H1 (cell line): ENCODE results near the gene SHISA8.
A peak's percentile ranks its signal among the peaks of the same experiment; 100 is the strongest.

Experiments used
- BCL11A ChIP-seq, 2 experiments: IDR thresholded peaks; one replicate each; pipeline ENCODE4 v1.6.1; 2011; ENCODE audit warnings: low read depth in 2 of 2, low read length in 2 of 2, mild to moderate bottlenecking in 2 of 2
- CEBPB ChIP-seq: IDR thresholded peaks from 2 replicates; pipeline ENCODE4 v1.6.1; 2012; ENCODE audit warnings: low read depth, low read length
- CHD1 ChIP-seq: IDR thresholded peaks from 2 replicates; pipeline ENCODE4 v1.6.1; 2012; ENCODE audit warnings: low read depth, low read length, improper control_type of control experiment
- CHD2 ChIP-seq: IDR thresholded peaks from 2 replicates; pipeline ENCODE4 v1.6.1; 2012; ENCODE audit warnings: low read length, improper control_type of control experiment
- CTBP2 ChIP-seq: IDR thresholded peaks from 2 replicates; pipeline ENCODE4 v1.7.0; 2011; ENCODE audit warnings: borderline replicate concordance, mild to moderate bottlenecking, moderate library complexity, mixed read lengths, low read length; ENCODE audit not compliant: insufficient read depth, insufficient read length
- CTCF ChIP-seq, 3 experiments: IDR thresholded peaks; 1 replicate in 2 of 3; 2 replicates in 1 of 3; pipeline versions ENCODE4 v1.5.1 to v1.6.1; 2011; ENCODE audit warnings: low read length in 3 of 3, mild to moderate bottlenecking in 3 of 3, inconsistent platforms in 2 of 3, low read depth in 1 of 3, moderate library complexity in 1 of 3; ENCODE audit not compliant: insufficient read depth in 1 of 3; ENCODE audit errors: control extremely low read depth in 1 of 3
- EP300 ChIP-seq, 2 experiments: IDR thresholded peaks; 1 replicate in 1 of 2; 2 replicates in 1 of 2; pipeline ENCODE4 v1.6.1; 2011 to 2012; ENCODE audit warnings: low read depth in 2 of 2, low read length in 2 of 2, mild to moderate bottlenecking in 2 of 2, borderline replicate concordance in 1 of 2, inconsistent platforms in 1 of 2, moderate library complexity in 1 of 2
- EZH2 ChIP-seq: fragments of 200-600 bp; sonication (generic); IDR thresholded peaks from 2 replicates; pipeline ENCODE4 v1.7.1; 2012; ENCODE audit warnings: low read depth, mild to moderate bottlenecking, moderate library complexity, low read length, inconsistent platforms; ENCODE audit not compliant: severe bottlenecking
- POLR2AphosphoS5 ChIP-seq: IDR thresholded peaks from 2 replicates; pipeline ENCODE4 v1.6.1; 2011; ENCODE audit warnings: low read depth, low read length
- RAD21 ChIP-seq, 2 experiments: IDR thresholded peaks in 1 of 2; conservative IDR thresholded peaks in 1 of 2; 2 replicates each; pipeline ENCODE4 v1.6.1; 2011; ENCODE audit warnings: low read depth in 2 of 2, low read length in 2 of 2, improper control_type of control experiment in 1 of 2, inconsistent platforms in 1 of 2, mild to moderate bottlenecking in 1 of 2, moderate library complexity in 1 of 2
- RFX5 ChIP-seq: IDR thresholded peaks from 2 replicates; pipeline ENCODE4 v1.6.1; 2011; ENCODE audit warnings: low read depth, low read length, improper control_type of control experiment, borderline replicate concordance
- SRF ChIP-seq: IDR thresholded peaks from 2 replicates; pipeline ENCODE4 v1.6.1; 2011; ENCODE audit warnings: mild to moderate bottlenecking, low read depth, low read length, moderate library complexity
- TAF1 ChIP-seq: IDR thresholded peaks from 2 replicates; pipeline ENCODE4 v1.6.1; 2011; ENCODE audit warnings: mild to moderate bottlenecking, low read depth, low read length

- TF ChIP-seq RAD21 (IDR thresholded peaks at IDR 0.05 in 1 of 2, conservative IDR thresholded peaks at IDR 0.05 in 1 of 2; ENCODE audit: low read depth in 2 of 2, low read length in 2 of 2) (no peak), CHD1 (no peak), POLR2AphosphoS5 (peak; percentile 0; the same call in 1 of the 2 replicates), CTCF (IDR thresholded peaks at IDR 0.05; ENCODE audit: control extremely low read depth in 1 of 3, insufficient read depth in 1 of 3, low read depth in 1 of 3, low read length in 3 of 3) (no peak), CHD2 (no peak), TAF1 (no peak), CTBP2 (no peak), EZH2 (no peak), CEBPB (no peak), SRF (no peak), RFX5 (no peak), BCL11A (IDR thresholded peaks at IDR 0.05; ENCODE audit: low read depth in 2 of 2, low read length in 2 of 2) (no peak), EP300 (IDR thresholded peaks at IDR 0.05; ENCODE audit: borderline replicate concordance in 1 of 2, low read depth in 2 of 2, low read length in 2 of 2) (no peak)
Observed at GRCh38 chr22:41928593-41929417, 13.9 kb upstream of the SHISA8 start.
